Measurements from ENCODE around the gene NLRP1.

DNA sequence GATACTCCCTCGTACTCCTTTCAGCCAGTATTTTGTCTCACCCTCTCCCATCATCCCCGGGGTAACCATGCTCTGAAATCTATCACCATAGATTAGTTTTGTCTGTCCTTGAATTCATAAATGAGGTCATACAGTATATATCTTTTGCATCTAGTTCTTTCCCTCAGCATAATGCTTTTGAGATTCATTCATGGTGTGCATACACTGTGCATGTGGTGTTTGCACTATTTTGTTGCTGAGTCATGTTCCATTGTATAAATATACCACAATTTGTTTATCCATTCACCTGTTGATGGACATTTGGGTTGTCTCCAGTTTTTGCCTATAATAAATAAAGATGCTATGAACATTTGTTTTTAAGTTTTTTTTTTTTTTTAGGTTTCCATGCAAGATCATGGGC, 34.2 kb upstream of the NLRP1 start:
- TF ChIP-seq, protein P1, sequence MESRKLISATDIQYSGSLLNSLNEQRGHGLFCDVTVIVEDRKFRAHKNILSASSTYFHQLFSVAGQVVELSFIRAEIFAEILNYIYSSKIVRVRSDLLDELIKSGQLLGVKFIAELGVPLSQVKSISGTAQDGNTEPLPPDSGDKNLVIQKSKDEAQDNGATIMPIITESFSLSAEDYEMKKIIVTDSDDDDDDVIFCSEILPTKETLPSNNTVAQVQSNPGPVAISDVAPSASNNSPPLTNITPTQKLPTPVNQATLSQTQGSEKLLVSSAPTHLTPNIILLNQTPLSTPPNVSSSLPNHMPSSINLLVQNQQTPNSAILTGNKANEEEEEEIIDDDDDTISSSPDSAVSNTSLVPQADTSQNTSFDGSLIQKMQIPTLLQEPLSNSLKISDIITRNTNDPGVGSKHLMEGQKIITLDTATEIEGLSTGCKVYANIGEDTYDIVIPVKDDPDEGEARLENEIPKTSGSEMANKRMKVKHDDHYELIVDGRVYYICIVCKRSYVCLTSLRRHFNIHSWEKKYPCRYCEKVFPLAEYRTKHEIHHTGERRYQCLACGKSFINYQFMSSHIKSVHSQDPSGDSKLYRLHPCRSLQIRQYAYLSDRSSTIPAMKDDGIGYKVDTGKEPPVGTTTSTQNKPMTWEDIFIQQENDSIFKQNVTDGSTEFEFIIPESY (IDR thresholded peaks at IDR 0.05), result no peak
- TF ChIP-seq, protein P2, sequence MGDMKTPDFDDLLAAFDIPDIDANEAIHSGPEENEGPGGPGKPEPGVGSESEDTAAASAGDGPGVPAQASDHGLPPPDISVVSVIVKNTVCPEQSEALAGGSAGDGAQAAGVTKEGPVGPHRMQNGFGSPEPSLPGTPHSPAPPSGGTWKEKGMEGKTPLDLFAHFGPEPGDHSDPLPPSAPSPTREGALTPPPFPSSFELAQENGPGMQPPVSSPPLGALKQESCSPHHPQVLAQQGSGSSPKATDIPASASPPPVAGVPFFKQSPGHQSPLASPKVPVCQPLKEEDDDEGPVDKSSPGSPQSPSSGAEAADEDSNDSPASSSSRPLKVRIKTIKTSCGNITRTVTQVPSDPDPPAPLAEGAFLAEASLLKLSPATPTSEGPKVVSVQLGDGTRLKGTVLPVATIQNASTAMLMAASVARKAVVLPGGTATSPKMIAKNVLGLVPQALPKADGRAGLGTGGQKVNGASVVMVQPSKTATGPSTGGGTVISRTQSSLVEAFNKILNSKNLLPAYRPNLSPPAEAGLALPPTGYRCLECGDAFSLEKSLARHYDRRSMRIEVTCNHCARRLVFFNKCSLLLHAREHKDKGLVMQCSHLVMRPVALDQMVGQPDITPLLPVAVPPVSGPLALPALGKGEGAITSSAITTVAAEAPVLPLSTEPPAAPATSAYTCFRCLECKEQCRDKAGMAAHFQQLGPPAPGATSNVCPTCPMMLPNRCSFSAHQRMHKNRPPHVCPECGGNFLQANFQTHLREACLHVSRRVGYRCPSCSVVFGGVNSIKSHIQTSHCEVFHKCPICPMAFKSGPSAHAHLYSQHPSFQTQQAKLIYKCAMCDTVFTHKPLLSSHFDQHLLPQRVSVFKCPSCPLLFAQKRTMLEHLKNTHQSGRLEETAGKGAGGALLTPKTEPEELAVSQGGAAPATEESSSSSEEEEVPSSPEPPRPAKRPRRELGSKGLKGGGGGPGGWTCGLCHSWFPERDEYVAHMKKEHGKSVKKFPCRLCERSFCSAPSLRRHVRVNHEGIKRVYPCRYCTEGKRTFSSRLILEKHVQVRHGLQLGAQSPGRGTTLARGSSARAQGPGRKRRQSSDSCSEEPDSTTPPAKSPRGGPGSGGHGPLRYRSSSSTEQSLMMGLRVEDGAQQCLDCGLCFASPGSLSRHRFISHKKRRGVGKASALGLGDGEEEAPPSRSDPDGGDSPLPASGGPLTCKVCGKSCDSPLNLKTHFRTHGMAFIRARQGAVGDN (IDR thresholded peaks at IDR 0.05), result no peak
- no peak for TF ChIP-seq ZSCAN29 (IDR thresholded peaks at IDR 0.05)
- TF ChIP-seq ZNF384 (IDR thresholded peaks at IDR 0.05; ENCODE audit: borderline replicate concordance, low read depth, low read length), result no peak
- TF ChIP-seq, protein P3, sequence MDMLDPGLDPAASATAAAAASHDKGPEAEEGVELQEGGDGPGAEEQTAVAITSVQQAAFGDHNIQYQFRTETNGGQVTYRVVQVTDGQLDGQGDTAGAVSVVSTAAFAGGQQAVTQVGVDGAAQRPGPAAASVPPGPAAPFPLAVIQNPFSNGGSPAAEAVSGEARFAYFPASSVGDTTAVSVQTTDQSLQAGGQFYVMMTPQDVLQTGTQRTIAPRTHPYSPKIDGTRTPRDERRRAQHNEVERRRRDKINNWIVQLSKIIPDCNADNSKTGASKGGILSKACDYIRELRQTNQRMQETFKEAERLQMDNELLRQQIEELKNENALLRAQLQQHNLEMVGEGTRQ (IDR thresholded peaks at IDR 0.05; ENCODE audit: borderline replicate concordance, low read depth, low read length), result no peak
- TF ChIP-seq NFIC (IDR thresholded peaks at IDR 0.05; ENCODE audit: low read depth, low read length), result no peak
- TF ChIP-seq MXI1 (IDR thresholded peaks at IDR 0.05; ENCODE audit: low read depth, low read length), result no peak
- TF ChIP-seq, protein P4, sequence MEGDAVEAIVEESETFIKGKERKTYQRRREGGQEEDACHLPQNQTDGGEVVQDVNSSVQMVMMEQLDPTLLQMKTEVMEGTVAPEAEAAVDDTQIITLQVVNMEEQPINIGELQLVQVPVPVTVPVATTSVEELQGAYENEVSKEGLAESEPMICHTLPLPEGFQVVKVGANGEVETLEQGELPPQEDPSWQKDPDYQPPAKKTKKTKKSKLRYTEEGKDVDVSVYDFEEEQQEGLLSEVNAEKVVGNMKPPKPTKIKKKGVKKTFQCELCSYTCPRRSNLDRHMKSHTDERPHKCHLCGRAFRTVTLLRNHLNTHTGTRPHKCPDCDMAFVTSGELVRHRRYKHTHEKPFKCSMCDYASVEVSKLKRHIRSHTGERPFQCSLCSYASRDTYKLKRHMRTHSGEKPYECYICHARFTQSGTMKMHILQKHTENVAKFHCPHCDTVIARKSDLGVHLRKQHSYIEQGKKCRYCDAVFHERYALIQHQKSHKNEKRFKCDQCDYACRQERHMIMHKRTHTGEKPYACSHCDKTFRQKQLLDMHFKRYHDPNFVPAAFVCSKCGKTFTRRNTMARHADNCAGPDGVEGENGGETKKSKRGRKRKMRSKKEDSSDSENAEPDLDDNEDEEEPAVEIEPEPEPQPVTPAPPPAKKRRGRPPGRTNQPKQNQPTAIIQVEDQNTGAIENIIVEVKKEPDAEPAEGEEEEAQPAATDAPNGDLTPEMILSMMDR (IDR thresholded peaks at IDR 0.05 in 2 of 3, conservative IDR thresholded peaks at IDR 0.05 in 1 of 3; ENCODE audit: control insufficient read depth in 2 of 3, extremely low read depth in 1 of 3, insufficient read depth in 1 of 3, low read depth in 3 of 3, low read length in 3 of 3), result no peak
- TF ChIP-seq SPI1 (IDR thresholded peaks at IDR 0.05; ENCODE audit: borderline replicate concordance, insufficient read depth, low read depth, low read length), result no peak
- no peak for TF ChIP-seq EGR1 (IDR thresholded peaks at IDR 0.05; ENCODE audit: borderline replicate concordance in 1 of 2, low read depth in 2 of 2, low read length in 2 of 2)
- TF ChIP-seq, protein P5, sequence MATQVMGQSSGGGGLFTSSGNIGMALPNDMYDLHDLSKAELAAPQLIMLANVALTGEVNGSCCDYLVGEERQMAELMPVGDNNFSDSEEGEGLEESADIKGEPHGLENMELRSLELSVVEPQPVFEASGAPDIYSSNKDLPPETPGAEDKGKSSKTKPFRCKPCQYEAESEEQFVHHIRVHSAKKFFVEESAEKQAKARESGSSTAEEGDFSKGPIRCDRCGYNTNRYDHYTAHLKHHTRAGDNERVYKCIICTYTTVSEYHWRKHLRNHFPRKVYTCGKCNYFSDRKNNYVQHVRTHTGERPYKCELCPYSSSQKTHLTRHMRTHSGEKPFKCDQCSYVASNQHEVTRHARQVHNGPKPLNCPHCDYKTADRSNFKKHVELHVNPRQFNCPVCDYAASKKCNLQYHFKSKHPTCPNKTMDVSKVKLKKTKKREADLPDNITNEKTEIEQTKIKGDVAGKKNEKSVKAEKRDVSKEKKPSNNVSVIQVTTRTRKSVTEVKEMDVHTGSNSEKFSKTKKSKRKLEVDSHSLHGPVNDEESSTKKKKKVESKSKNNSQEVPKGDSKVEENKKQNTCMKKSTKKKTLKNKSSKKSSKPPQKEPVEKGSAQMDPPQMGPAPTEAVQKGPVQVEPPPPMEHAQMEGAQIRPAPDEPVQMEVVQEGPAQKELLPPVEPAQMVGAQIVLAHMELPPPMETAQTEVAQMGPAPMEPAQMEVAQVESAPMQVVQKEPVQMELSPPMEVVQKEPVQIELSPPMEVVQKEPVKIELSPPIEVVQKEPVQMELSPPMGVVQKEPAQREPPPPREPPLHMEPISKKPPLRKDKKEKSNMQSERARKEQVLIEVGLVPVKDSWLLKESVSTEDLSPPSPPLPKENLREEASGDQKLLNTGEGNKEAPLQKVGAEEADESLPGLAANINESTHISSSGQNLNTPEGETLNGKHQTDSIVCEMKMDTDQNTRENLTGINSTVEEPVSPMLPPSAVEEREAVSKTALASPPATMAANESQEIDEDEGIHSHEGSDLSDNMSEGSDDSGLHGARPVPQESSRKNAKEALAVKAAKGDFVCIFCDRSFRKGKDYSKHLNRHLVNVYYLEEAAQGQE (IDR thresholded peaks at IDR 0.05; ENCODE audit: low read depth, low read length), result no peak
- no peak for TF ChIP-seq POU2F2 (IDR thresholded peaks at IDR 0.05; ENCODE audit: borderline replicate concordance, low read depth, low read length)
- no peak for TF ChIP-seq ETV6 (conservative IDR thresholded peaks at IDR 0.05 in 1 of 2, IDR thresholded peaks at IDR 0.05 in 1 of 2; ENCODE audit: borderline replicate concordance in 1 of 2, low read depth in 1 of 2)
- TF ChIP-seq POLR2A (IDR thresholded peaks at IDR 0.05; ENCODE audit: low read depth, low read length), result no peak
